Astrocyte of the spinal cord (primary cell): Measurements from ENCODE around the gene BLOC1S5.
"Not testable (repeated sequence)": the region's sequence is repeated elsewhere in the genome, so short reads cannot be mapped to it uniquely, and the experiment has no call there.

Experiments
- DNase-seq: peaks from one replicate; pipeline ENCODE4 v3.0.0; 2011; ENCODE audit warnings: low read depth, low spot score
- H3K4me3 ChIP-seq: 2 replicates; pipeline ENCODE4 v1.5.1; 2011; ENCODE audit warnings: low read depth, mild to moderate bottlenecking, low read length, moderate library complexity
- in situ Hi-C: cut with HindIII; loops from 2 replicates; pipeline ENCODE4 v1.10.0; 2017; ENCODE audit warnings: low sequenced_read_pairs
- TF ChIP-seq, protein P1 (sequence below): IDR thresholded peaks from 2 replicates; pipeline ENCODE4 v1.5.1; 2012; ENCODE audit warnings: low read depth, mild to moderate bottlenecking, low read length, inconsistent platforms

BLOC1S5 gene

DNA sequence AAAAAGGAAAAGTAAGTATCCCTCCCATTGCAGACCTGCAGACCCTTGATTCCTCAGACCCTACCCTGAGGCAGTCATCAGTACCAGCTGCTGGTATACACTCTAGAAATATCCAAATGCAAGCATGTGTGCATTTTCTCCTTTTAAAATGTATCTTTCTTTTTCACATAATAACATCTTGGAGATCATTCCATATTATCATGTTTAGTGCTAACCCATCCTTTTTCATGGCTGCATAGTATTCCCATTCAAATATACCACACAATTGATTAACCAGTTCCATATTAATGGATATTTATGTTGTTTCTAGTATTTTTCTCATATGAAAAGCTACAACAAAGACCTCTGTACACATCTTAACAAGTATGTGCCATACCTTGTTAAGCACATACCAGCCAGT, 70.8 kb downstream of the BLOC1S5 start:
- no peak for DNase-seq
- in situ Hi-C loops = no loop called here
- TF ChIP-seq, protein P1, sequence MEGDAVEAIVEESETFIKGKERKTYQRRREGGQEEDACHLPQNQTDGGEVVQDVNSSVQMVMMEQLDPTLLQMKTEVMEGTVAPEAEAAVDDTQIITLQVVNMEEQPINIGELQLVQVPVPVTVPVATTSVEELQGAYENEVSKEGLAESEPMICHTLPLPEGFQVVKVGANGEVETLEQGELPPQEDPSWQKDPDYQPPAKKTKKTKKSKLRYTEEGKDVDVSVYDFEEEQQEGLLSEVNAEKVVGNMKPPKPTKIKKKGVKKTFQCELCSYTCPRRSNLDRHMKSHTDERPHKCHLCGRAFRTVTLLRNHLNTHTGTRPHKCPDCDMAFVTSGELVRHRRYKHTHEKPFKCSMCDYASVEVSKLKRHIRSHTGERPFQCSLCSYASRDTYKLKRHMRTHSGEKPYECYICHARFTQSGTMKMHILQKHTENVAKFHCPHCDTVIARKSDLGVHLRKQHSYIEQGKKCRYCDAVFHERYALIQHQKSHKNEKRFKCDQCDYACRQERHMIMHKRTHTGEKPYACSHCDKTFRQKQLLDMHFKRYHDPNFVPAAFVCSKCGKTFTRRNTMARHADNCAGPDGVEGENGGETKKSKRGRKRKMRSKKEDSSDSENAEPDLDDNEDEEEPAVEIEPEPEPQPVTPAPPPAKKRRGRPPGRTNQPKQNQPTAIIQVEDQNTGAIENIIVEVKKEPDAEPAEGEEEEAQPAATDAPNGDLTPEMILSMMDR = no peak
- H3K4me3 ChIP-seq = no peak overlapping the region

DNA sequence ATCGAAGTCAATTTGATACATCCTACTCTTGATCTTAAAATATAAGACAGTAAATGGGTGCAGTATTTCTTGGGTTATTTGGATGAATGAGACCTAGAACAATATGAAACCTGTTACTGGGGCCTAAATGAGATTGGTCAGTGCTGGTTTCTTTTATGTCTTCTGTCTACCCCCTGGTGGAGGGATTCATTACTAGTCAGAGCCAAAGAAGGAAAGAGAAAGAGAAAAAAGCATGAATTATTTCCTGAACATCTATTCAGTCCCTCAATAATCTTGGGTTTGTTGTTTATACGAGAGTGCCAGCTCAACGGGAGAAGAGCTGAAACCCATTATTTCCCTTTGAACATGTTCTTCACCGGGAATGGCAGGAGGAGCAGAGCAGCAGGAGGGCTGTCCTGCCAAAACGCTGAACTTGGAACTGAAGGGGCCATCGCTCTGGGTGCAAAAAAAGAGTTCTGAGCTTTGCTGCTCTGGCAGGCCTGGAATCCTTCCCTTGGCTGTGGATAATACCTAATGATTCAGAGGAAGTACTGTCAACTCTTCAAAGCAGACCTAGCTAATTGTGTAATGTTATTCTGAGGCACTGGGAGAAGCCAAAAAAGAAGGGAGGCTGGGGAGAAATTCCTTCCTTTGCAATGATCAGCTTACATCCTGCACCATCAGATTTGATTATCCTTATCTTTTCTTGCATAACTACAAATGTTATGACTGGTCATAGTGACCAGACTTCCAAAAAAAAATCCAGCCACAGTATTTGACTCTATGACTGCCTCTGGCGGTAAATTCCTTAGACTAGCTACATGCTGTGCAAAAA, 72.0 kb downstream of the BLOC1S5 start:
- DNase-seq = peak; percentile 89
- in situ Hi-C loops = no loop called here
- peak overlapping the region; percentile 18 for H3K4me3 ChIP-seq
- TF ChIP-seq, protein P1 = peak; percentile 60

DNA sequence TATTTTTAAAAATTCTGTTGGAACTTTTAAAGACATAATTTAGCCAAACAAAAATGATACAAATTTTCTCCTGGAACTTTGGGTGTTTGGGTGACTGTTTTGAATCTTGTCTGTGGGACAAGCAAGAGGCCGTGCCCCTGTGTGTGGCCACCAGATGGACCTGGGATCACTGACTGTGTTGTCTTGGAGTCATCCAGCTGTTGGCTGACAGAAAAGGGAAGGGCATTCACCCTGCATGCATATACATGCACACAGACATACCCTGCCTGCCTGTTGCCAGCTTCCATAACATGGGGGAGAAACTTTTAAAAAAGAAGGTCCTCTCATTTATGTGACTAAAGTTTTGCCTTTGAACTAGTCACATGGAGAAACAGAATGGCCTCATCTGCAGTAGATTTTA, 72.7 kb downstream of the BLOC1S5 start:
- in situ Hi-C loops = no loop called here
- H3K4me3 ChIP-seq = no peak overlapping the region
- DNase-seq = no peak
- TF ChIP-seq, protein P1 = no peak

DNA sequence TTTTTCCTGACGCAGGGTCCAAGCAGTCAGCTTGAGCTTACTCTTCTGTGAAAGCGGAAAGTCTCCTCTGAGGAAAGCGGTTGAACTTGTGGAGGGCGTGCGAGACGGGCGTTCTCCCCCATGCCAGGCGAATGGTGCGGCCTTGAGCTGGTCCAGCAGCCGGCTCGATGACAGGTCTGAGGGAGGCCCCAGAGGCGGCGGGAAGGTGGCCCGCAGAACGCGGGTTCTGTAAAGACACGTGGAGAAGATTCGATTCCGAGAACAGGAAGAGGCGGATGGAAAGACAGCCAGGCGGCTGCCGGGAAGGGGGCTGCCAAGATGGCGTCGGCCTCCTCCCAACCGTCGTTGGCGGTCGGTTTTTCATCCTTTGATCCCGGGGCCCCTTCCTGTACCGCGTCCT, 78.0 kb downstream of the BLOC1S5 start:
- no peak overlapping the region for H3K4me3 ChIP-seq
- in situ Hi-C loops = no loop called here
- TF ChIP-seq, protein P1 = no peak
- DNase-seq = no peak

DNA sequence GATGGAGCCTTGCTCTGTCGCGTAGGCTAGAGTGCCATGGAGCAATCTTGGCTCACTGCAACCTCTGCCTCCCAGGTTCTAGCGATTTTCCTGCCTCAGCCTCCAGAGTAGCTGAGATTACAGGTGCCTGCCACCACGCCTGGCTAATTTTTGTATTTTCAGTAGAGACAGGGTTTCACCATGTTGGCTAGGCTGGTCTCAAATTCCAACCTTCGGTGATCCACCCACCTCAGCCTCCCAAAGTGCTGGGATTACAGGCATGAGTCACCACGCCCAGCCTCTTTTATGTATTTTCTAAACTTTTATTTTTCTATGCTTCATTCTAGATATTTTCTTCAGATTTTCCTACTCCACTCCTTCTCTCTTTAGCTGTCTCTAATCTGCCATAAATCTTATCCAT, 80.2 kb downstream of the BLOC1S5 start:
- DNase-seq, in situ Hi-C loops, H3K4me3 ChIP-seq: not testable (repeated sequence)

DNA sequence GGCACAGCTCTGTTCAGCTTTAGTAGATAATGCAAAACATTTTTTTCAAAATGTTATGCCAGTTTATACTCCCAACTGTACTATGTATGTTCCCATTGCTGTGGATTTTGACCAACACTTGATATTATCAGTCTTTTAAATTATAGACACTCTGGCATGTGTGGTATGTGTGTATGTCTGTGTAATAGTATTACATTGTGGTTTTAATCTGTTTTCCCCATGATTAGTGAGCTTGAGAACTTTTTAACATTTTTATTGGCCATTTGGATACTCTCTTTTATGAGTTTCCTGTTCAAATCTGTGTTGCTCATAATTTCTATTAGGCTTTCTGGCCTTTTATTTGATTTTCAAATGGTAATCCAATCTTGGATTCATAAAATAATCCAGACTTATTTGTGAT, 84.4 kb downstream of the BLOC1S5 start:
- TF ChIP-seq, protein P1 = no peak
- H3K4me3 ChIP-seq = no peak overlapping the region
- in situ Hi-C loops = no loop called here
- DNase-seq = no peak

DNA sequence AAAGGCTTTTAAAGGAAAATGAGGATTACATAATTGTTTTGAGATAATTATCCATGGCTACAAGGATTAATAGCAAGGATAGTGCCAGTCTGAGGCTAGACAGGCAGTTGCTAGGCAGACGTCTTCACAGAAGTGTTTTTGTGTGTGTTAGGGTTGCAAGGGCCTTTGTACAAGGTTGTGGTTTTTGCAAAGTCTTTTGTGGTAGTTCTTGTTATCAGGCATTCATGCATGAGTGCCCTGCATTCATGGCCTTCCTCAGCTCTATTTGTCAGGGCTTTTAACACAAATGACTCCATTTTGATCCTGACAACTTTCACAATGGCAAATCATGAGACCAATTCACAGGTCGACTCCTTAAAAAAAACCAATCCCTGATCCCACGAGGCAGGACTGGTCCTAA, 85.5 kb downstream of the BLOC1S5 start:
- peak; percentile 71 for DNase-seq
- TF ChIP-seq, protein P1 = no peak
- no peak overlapping the region for H3K4me3 ChIP-seq
- in situ Hi-C loops = no loop called here
